Measurements from ENCODE around the gene PRPSAP2.
"Not testable (repeated sequence)": the region's sequence is repeated elsewhere in the genome, so short reads cannot be mapped to it uniquely, and the experiment has no call there.

The PRPSAP2 gene

GRCh38 chr17:18950944-18951905 lies 93.3 kb downstream of the PRPSAP2 start:
- no peaks in the 10 kb centered on the region for H3K36me3 ChIP-seq (ENCODE audit: control insufficient read depth in 2 of 2, insufficient read depth in 2 of 2, low read length in 2 of 2)
- H3K9me3 ChIP-seq (ENCODE audit: control insufficient read depth in 2 of 2, low read length in 2 of 2) = no peaks in the 10 kb centered on the region
- no peak overlapping the region for H3K9ac ChIP-seq (ENCODE audit: low read depth in 1 of 2, low read length in 2 of 2)
- H3K27ac ChIP-seq (ENCODE audit: low read depth in 2 of 2, low read length in 2 of 2) = no peak overlapping the region
- H3K4me1 ChIP-seq (ENCODE audit: control insufficient read depth in 2 of 2, insufficient read depth in 2 of 2, low read length in 2 of 2) = no peaks in the 10 kb centered on the region
- H3K4me3 ChIP-seq (ENCODE audit: low read length in 2 of 2) = no peak overlapping the region
- no peaks in the 10 kb centered on the region for H3K27me3 ChIP-seq (ENCODE audit: control insufficient read depth in 2 of 2, insufficient read depth in 2 of 2, low read length in 2 of 2)

- no peak within 1 kb of the TSS for H3K27ac ChIP-seq (ENCODE audit: low read depth in 2 of 2, low read length in 2 of 2)
- H3K27me3 ChIP-seq (ENCODE audit: control insufficient read depth in 2 of 2, insufficient read depth in 2 of 2, low read length in 2 of 2) = no peaks in the 10 kb centered on the region
- H3K36me3 ChIP-seq (ENCODE audit: control insufficient read depth in 2 of 2, insufficient read depth in 2 of 2, low read length in 2 of 2) = no peaks in the 10 kb centered on the region
- H3K4me3 ChIP-seq (ENCODE audit: low read length in 2 of 2) = no peak within 1 kb of the TSS
- no peak within 1 kb of the TSS for H3K9ac ChIP-seq (ENCODE audit: low read depth in 1 of 2, low read length in 2 of 2)
- H3K9me3 ChIP-seq (ENCODE audit: control insufficient read depth in 2 of 2, low read length in 2 of 2) = no peaks in the 10 kb centered on the region
- H3K4me1 ChIP-seq (ENCODE audit: control insufficient read depth in 2 of 2, insufficient read depth in 2 of 2, low read length in 2 of 2) = no peaks in the 10 kb centered on the region
Measured at GRCh38 chr17:18951941-18952842, 94.3 kb downstream of the PRPSAP2 start, which contains the start of gene SLC5A10. Gene SLC5A10, plus strand, starts transcription at chr17:18952165. Its CDS starts 41 bp downstream, at chr17:18952206.

- H3K36me3 ChIP-seq (ENCODE audit: control insufficient read depth in 2 of 2, insufficient read depth in 2 of 2, low read length in 2 of 2) = no peaks in the 10 kb centered on the region
- H3K4me1 ChIP-seq (ENCODE audit: control insufficient read depth in 2 of 2, insufficient read depth in 2 of 2, low read length in 2 of 2) = no peaks in the 10 kb centered on the region
- H3K4me3 ChIP-seq (ENCODE audit: low read length in 2 of 2) = no peak overlapping the region
- H3K27me3 ChIP-seq (ENCODE audit: control insufficient read depth in 2 of 2, insufficient read depth in 2 of 2, low read length in 2 of 2) = no peaks in the 10 kb centered on the region
- no peaks in the 10 kb centered on the region for H3K9me3 ChIP-seq (ENCODE audit: control insufficient read depth in 2 of 2, low read length in 2 of 2)
- H3K9ac ChIP-seq (ENCODE audit: low read depth in 1 of 2, low read length in 2 of 2) = no peak overlapping the region
- no peak overlapping the region for H3K27ac ChIP-seq (ENCODE audit: low read depth in 2 of 2, low read length in 2 of 2)
Measured at GRCh38 chr17:18953231-18953728, 95.3 kb downstream of the PRPSAP2 start.

GRCh38 chr17:18954321-18954720 lies 96.4 kb downstream of the PRPSAP2 start:
- Histone ChIP-seq H3K27ac (ENCODE audit: low read depth in 2 of 2, low read length in 2 of 2) (no peak overlapping the region), H3K4me3 (ENCODE audit: low read length in 2 of 2) (no peak overlapping the region), H3K27me3 (ENCODE audit: control insufficient read depth in 2 of 2, insufficient read depth in 2 of 2, low read length in 2 of 2) (no peaks in the 10 kb centered on the region), H3K4me1 (ENCODE audit: control insufficient read depth in 2 of 2, insufficient read depth in 2 of 2, low read length in 2 of 2) (no peaks in the 10 kb centered on the region), H3K36me3 (ENCODE audit: control insufficient read depth in 2 of 2, insufficient read depth in 2 of 2, low read length in 2 of 2) (no peaks in the 10 kb centered on the region), H3K9ac (ENCODE audit: low read depth in 1 of 2, low read length in 2 of 2) (no peak overlapping the region), H3K9me3 (ENCODE audit: control insufficient read depth in 2 of 2, low read length in 2 of 2) (no peaks in the 10 kb centered on the region)

- H3K4me3 ChIP-seq (ENCODE audit: low read length in 2 of 2) = no peak overlapping the region
- no peak overlapping the region for H3K27ac ChIP-seq (ENCODE audit: low read depth in 2 of 2, low read length in 2 of 2)
- H3K27me3 ChIP-seq (ENCODE audit: control insufficient read depth in 2 of 2, insufficient read depth in 2 of 2, low read length in 2 of 2) = no peaks in the 10 kb centered on the region
- H3K9me3 ChIP-seq (ENCODE audit: control insufficient read depth in 2 of 2, low read length in 2 of 2) = no peaks in the 10 kb centered on the region
- no peaks in the 10 kb centered on the region for H3K4me1 ChIP-seq (ENCODE audit: control insufficient read depth in 2 of 2, insufficient read depth in 2 of 2, low read length in 2 of 2)
- H3K9ac ChIP-seq (ENCODE audit: low read depth in 1 of 2, low read length in 2 of 2) = no peak overlapping the region
- H3K36me3 ChIP-seq (ENCODE audit: control insufficient read depth in 2 of 2, insufficient read depth in 2 of 2, low read length in 2 of 2) = no peaks in the 10 kb centered on the region
Measured at GRCh38 chr17:18955009-18955408, 97.1 kb downstream of the PRPSAP2 start.

- not testable (repeated sequence) for H3K4me3 ChIP-seq (ENCODE audit: low read length in 2 of 2); H3K27ac ChIP-seq (ENCODE audit: low read depth in 2 of 2, low read length in 2 of 2); H3K36me3 ChIP-seq (ENCODE audit: control insufficient read depth in 2 of 2, insufficient read depth in 2 of 2, low read length in 2 of 2); H3K9me3 ChIP-seq (ENCODE audit: control insufficient read depth in 2 of 2, low read length in 2 of 2); H3K4me1 ChIP-seq (ENCODE audit: control insufficient read depth in 2 of 2, insufficient read depth in 2 of 2, low read length in 2 of 2); H3K27me3 ChIP-seq (ENCODE audit: control insufficient read depth in 2 of 2, insufficient read depth in 2 of 2, low read length in 2 of 2); H3K9ac ChIP-seq (ENCODE audit: low read depth in 1 of 2, low read length in 2 of 2)
Measured at GRCh38 chr17:18956021-18956420, 98.1 kb downstream of the PRPSAP2 start.

GRCh38 chr17:18956581-18956980 lies 98.7 kb downstream of the PRPSAP2 start:
- Histone ChIP-seq H3K4me3 (ENCODE audit: low read length in 2 of 2) (no peak overlapping the region), H3K27me3 (ENCODE audit: control insufficient read depth in 2 of 2, insufficient read depth in 2 of 2, low read length in 2 of 2) (no peaks in the 10 kb centered on the region), H3K4me1 (ENCODE audit: control insufficient read depth in 2 of 2, insufficient read depth in 2 of 2, low read length in 2 of 2) (peaks cover 0 to 6% of the 10 kb centered on the region in 2 donors), H3K9me3 (ENCODE audit: control insufficient read depth in 2 of 2, low read length in 2 of 2) (no peaks in the 10 kb centered on the region), H3K27ac (ENCODE audit: low read depth in 2 of 2, low read length in 2 of 2) (no peak overlapping the region), H3K9ac (ENCODE audit: low read depth in 1 of 2, low read length in 2 of 2) (no peak overlapping the region), H3K36me3 (ENCODE audit: control insufficient read depth in 2 of 2, insufficient read depth in 2 of 2, low read length in 2 of 2) (no peaks in the 10 kb centered on the region)

GRCh38 chr17:18957831-18958230 lies 99.9 kb downstream of the PRPSAP2 start:
- no peaks in the 10 kb centered on the region for H3K9me3 ChIP-seq (ENCODE audit: control insufficient read depth in 2 of 2, low read length in 2 of 2)
- H3K36me3 ChIP-seq (ENCODE audit: control insufficient read depth in 2 of 2, insufficient read depth in 2 of 2, low read length in 2 of 2) = no peaks in the 10 kb centered on the region
- no peak overlapping the region for H3K9ac ChIP-seq (ENCODE audit: low read depth in 1 of 2, low read length in 2 of 2)
- no peak overlapping the region for H3K4me3 ChIP-seq (ENCODE audit: low read length in 2 of 2)
- H3K27me3 ChIP-seq (ENCODE audit: control insufficient read depth in 2 of 2, insufficient read depth in 2 of 2, low read length in 2 of 2) = no peaks in the 10 kb centered on the region
- peaks cover 0 to 6% of the 10 kb centered on the region in 2 donors for H3K4me1 ChIP-seq (ENCODE audit: control insufficient read depth in 2 of 2, insufficient read depth in 2 of 2, low read length in 2 of 2)
- H3K27ac ChIP-seq (ENCODE audit: low read depth in 2 of 2, low read length in 2 of 2) = no peak overlapping the region

- Histone ChIP-seq H3K4me3 (ENCODE audit: low read length in 2 of 2) (no peak overlapping the region), H3K9me3 (ENCODE audit: control insufficient read depth in 2 of 2, low read length in 2 of 2) (no peaks in the 10 kb centered on the region), H3K27ac (ENCODE audit: low read depth in 2 of 2, low read length in 2 of 2) (no peak overlapping the region), H3K9ac (ENCODE audit: low read depth in 1 of 2, low read length in 2 of 2) (no peak overlapping the region), H3K4me1 (ENCODE audit: control insufficient read depth in 2 of 2, insufficient read depth in 2 of 2, low read length in 2 of 2) (peaks cover 3 to 10% of the 10 kb centered on the region in 2 donors), H3K27me3 (ENCODE audit: control insufficient read depth in 2 of 2, insufficient read depth in 2 of 2, low read length in 2 of 2) (no peaks in the 10 kb centered on the region), H3K36me3 (ENCODE audit: control insufficient read depth in 2 of 2, insufficient read depth in 2 of 2, low read length in 2 of 2) (no peaks in the 10 kb centered on the region)
Measured at GRCh38 chr17:18958611-18959010, 100.7 kb downstream of the PRPSAP2 start.

Data from mucosa of rectum (tissue), 2 donors.